HG03354 (cell line): Measurements from ENCODE around the gene POM121.
"Not testable (repeated sequence)": the region's sequence is repeated elsewhere in the genome, so short reads cannot be mapped to it uniquely, and the experiment has no call there.

ENCODE experiments used
- ATAC-seq: cut with Tn5 transposase; IDR thresholded peaks from one replicate; pipeline ENCODE4 v1.9.1; 2021; ENCODE audit warnings: mild to moderate bottlenecking; ENCODE audit not compliant: unreplicated experiment, poor library complexity, severe bottlenecking

POM121 gene

GRCh38 chr7:72982084-72982483 is 57.2 kb downstream of the POM121 start:
- not testable (repeated sequence) for ATAC-seq

DNA sequence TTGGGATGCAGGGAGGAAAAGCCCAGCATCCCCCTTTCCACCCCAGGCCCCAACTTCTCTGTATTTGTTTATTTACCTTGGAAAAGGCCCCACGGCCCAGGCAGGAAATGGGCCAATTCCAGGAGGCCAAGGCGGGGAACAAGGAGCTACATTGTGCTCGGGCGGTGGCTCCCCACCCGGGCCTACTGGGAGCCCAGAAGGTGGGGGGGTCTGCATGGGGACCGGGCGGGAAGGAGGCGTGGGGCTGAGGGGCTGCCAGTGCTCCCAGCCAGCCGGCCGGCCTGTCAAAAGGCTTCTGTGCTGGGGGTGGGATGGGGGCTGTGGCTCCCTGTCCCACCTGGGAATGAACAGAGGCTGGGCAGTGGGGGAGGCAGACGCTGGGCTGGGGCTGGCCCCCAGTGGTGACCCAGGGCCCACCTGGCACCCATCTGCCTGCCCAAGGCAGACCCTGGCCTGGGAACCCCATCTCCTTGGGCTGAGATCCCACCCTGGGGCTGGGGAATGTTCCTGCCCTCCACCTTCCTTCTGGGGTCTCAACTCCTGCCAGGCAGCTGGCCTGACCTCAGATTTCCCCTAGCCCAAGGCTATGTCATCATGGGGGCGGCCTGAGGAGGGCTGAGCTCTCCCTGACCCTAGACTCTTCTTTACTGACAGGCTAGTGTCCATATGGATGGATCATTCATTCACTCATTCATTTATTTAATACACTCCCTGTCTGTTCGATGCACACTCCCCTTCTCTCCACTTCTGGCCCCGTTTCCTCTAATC is 65.4 kb downstream of the POM121 start:
- not testable (repeated sequence) for ATAC-seq

- ATAC-seq = not testable (repeated sequence)
These were observed 70.6 kb downstream of the POM121 start for GRCh38 chr7:72995484-72995883.

DNA sequence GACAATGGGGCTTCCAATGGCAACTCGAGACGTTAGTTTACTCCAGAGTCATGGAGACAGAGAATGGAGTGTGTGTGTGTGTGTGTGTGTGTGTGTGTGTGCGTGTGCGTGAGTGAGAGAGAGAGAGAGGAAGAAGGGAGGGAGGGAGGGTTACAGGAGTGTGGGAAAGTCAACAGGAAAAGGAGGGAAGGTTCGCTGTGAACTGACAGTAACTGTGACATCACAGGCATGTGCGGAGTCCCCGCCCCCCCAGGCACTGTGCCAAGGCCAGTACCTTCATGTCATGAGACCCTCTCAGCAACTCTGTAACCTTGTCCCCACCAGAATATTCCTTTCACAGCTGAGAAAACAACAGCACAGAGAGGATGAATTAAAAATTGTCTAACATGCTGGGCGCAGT is 72.6 kb downstream of the POM121 start:
- ATAC-seq = not testable (repeated sequence)

DNA sequence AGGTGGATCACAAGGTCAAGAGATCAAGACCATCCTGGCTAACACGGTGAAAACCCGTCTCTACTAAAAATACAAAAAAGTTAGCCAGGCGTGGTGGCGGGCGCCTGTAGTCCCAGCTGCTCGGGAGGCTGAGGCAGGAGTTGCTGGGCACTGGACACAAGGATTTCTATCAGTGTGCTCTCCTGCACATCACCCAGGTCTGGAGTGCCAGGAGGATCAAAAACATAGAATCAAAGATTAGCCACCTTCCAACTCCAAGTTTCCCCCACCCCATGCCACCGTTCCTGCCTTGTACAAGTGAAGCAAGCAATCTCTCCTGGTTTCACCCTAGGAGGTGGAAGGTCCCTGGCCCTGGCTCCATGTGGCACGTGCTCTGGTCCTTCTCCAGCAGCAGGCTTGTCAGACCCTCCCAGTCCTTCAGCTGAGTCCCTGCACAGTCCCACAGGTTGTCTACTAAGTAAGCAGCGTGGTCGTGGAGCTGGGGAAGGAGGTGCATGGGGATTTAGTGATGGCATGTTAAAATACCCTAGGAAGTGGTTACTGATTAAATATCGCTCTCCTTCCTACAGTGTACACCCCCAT is 73.1 kb downstream of the POM121 start:
- ATAC-seq = not testable (repeated sequence)
